HL-60 (cell line): ENCODE data around the gene GJE1.

Experiments used
- GABPA ChIP-seq: IDR thresholded peaks from 2 replicates; pipeline ENCODE4 v1.6.1; 2012; ENCODE audit warnings: low read depth
- POLR2AphosphoS5 ChIP-seq: IDR thresholded peaks from 2 replicates; pipeline ENCODE4 v1.6.1; 2012; ENCODE audit warnings: low read depth
- REST ChIP-seq: IDR thresholded peaks from 2 replicates; pipeline ENCODE4 v1.6.1; 2012; ENCODE audit warnings: low read depth; ENCODE audit not compliant: insufficient replicate concordance
- SPI1 ChIP-seq: IDR thresholded peaks from 2 replicates; pipeline ENCODE4 v1.6.1; 2012; ENCODE audit warnings: low read depth, mild to moderate bottlenecking, borderline replicate concordance
- TF ChIP-seq, protein P1 (sequence below): IDR thresholded peaks from one replicate; pipeline ENCODE4 v1.5.1; 2011; ENCODE audit warnings: low read length, control low read depth, inconsistent platforms; ENCODE audit not compliant: insufficient read depth

GRCh38 chr6:142087950-142088857 is 44.5 kb upstream of the GJE1 start:
- TF ChIP-seq, protein P1, sequence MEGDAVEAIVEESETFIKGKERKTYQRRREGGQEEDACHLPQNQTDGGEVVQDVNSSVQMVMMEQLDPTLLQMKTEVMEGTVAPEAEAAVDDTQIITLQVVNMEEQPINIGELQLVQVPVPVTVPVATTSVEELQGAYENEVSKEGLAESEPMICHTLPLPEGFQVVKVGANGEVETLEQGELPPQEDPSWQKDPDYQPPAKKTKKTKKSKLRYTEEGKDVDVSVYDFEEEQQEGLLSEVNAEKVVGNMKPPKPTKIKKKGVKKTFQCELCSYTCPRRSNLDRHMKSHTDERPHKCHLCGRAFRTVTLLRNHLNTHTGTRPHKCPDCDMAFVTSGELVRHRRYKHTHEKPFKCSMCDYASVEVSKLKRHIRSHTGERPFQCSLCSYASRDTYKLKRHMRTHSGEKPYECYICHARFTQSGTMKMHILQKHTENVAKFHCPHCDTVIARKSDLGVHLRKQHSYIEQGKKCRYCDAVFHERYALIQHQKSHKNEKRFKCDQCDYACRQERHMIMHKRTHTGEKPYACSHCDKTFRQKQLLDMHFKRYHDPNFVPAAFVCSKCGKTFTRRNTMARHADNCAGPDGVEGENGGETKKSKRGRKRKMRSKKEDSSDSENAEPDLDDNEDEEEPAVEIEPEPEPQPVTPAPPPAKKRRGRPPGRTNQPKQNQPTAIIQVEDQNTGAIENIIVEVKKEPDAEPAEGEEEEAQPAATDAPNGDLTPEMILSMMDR, result no peak
- TF ChIP-seq POLR2AphosphoS5, result no peak
- no peak for TF ChIP-seq REST
- TF ChIP-seq GABPA, result no peak
- TF ChIP-seq SPI1, result no peak
